ENCODE data around the gene LPP. TPM values are rescaled to one million over a fixed set of nuclear protein-coding genes. Genes with fewer than 3 reads are reported as not detected.

LPP gene
- total RNA-seq, 3 donors from 2014 or later (not counting 1 experiment from before 2014, with no cell fraction given) = 137 to 163 (median 149) TPM

GRCh38 chr3:188840290-188840689, 686.3 kb downstream of the LPP start:
- Histone ChIP-seq H3K27me3 (ENCODE audit: control insufficient read depth, insufficient read depth, low read length) (no peaks in the 10 kb centered on the region), H3K9me3 (ENCODE audit: control insufficient read depth, insufficient read depth, low read length) (no peaks in the 10 kb centered on the region), H3K36me3 (ENCODE audit: control insufficient read depth, insufficient read depth, low read length) (no peaks in the 10 kb centered on the region), H3K4me3 (ENCODE audit: low read length) (no peak overlapping the region), H3K4me1 (ENCODE audit: control insufficient read depth, insufficient read depth, low read length) (no peaks in the 10 kb centered on the region), H3K27ac (ENCODE audit: low read length) (no peak overlapping the region)
- no peak for TF ChIP-seq CTCF (IDR thresholded peaks at IDR 0.05)
- Mint-ChIP-seq H3K27me3 (ENCODE audit: low read depth in 2 of 2) (no peaks in the 10 kb centered on the region), H3K4me1 (peaks cover 15 to 19% of the 10 kb centered on the region in 2 donors), H3K27ac (no peak overlapping the region), H3K36me3 (no peaks in the 10 kb centered on the region), H3K4me3 (no peak overlapping the region), H3K9me3 (no peaks in the 10 kb centered on the region)
- WGBS (ENCODE audit: insufficient coverage) = 100% methylated on average over 1 of the region's 1 CpG
- ATAC-seq (no peak), DNase-seq (no peak)
- intact Hi-C loops (cut with micrococcal nuclease) = no loop called here

- Mint-ChIP-seq H3K27ac (no peak overlapping the region), H3K4me3 (no peak overlapping the region), H3K36me3 (no peaks in the 10 kb centered on the region), H3K4me1 (peaks cover 15 to 31% of the 10 kb centered on the region in 2 donors), H3K9me3 (no peaks in the 10 kb centered on the region), H3K27me3 (ENCODE audit: low read depth in 2 of 2) (no peaks in the 10 kb centered on the region)
- H3K27ac ChIP-seq (ENCODE audit: low read length) = no peak overlapping the region
- no peaks in the 10 kb centered on the region for H3K36me3 ChIP-seq (ENCODE audit: control insufficient read depth, insufficient read depth, low read length)
- no peak for TF ChIP-seq CTCF (IDR thresholded peaks at IDR 0.05)
- no peak for DNase-seq
- no peak overlapping the region for H3K4me3 ChIP-seq (ENCODE audit: low read length)
- H3K27me3 ChIP-seq (ENCODE audit: control insufficient read depth, insufficient read depth, low read length) = no peaks in the 10 kb centered on the region
- intact Hi-C loops (cut with micrococcal nuclease) = no loop called here
- H3K9me3 ChIP-seq (ENCODE audit: control insufficient read depth, insufficient read depth, low read length) = no peaks in the 10 kb centered on the region
- H3K4me1 ChIP-seq (ENCODE audit: control insufficient read depth, insufficient read depth, low read length) = no peaks in the 10 kb centered on the region
- ATAC-seq = no peak
- WGBS (ENCODE audit: insufficient coverage) = 93% methylated on average over 2 of the region's 3 CpGs
Measured at GRCh38 chr3:188841906-188842305, 687.9 kb downstream of the LPP start.

- no peak for DNase-seq
- ATAC-seq = no peak
Measured at GRCh38 chr3:188842639-188843038, 688.7 kb downstream of the LPP start.

More at GRCh38 chr3:188842639-188843038, 688.7 kb downstream of the LPP start:
- no peak overlapping the region for H3K27ac ChIP-seq (ENCODE audit: low read length)
- H3K27me3 ChIP-seq (ENCODE audit: control insufficient read depth, insufficient read depth, low read length) = no peaks in the 10 kb centered on the region
- no peaks in the 10 kb centered on the region for H3K9me3 ChIP-seq (ENCODE audit: control insufficient read depth, insufficient read depth, low read length)
- WGBS (ENCODE audit: insufficient coverage) = no CpG with 5 or more reads among the region's 1 CpG
- Mint-ChIP-seq H3K27ac (no peak overlapping the region), H3K27me3 (ENCODE audit: low read depth in 2 of 2) (no peaks in the 10 kb centered on the region), H3K36me3 (no peaks in the 10 kb centered on the region), H3K4me1 (peaks cover 15 to 36% of the 10 kb centered on the region in 2 donors), H3K9me3 (no peaks in the 10 kb centered on the region), H3K4me3 (no peak overlapping the region)
- TF ChIP-seq CTCF (IDR thresholded peaks at IDR 0.05) = no peak
- H3K4me3 ChIP-seq (ENCODE audit: low read length) = no peak overlapping the region
- intact Hi-C loops (cut with micrococcal nuclease) = no loop called here
- H3K4me1 ChIP-seq (ENCODE audit: control insufficient read depth, insufficient read depth, low read length) = no peaks in the 10 kb centered on the region
- H3K36me3 ChIP-seq (ENCODE audit: control insufficient read depth, insufficient read depth, low read length) = no peaks in the 10 kb centered on the region
